ENCODE results near the gene DNAAF5.
"Not testable (repeated sequence)": the region's sequence is repeated elsewhere in the genome, so short reads cannot be mapped to it uniquely, and the experiment has no call there.

The DNAAF5 gene

GRCh38 chr7:798921-799470, 72.5 kb downstream of the DNAAF5 start:
- no peak overlapping the region for H3K4me3 ChIP-seq (ENCODE audit: control insufficient read depth, low read depth, low read length)
- DNase-seq (ENCODE audit: low read depth), result no peak
- TF ChIP-seq, protein P1, sequence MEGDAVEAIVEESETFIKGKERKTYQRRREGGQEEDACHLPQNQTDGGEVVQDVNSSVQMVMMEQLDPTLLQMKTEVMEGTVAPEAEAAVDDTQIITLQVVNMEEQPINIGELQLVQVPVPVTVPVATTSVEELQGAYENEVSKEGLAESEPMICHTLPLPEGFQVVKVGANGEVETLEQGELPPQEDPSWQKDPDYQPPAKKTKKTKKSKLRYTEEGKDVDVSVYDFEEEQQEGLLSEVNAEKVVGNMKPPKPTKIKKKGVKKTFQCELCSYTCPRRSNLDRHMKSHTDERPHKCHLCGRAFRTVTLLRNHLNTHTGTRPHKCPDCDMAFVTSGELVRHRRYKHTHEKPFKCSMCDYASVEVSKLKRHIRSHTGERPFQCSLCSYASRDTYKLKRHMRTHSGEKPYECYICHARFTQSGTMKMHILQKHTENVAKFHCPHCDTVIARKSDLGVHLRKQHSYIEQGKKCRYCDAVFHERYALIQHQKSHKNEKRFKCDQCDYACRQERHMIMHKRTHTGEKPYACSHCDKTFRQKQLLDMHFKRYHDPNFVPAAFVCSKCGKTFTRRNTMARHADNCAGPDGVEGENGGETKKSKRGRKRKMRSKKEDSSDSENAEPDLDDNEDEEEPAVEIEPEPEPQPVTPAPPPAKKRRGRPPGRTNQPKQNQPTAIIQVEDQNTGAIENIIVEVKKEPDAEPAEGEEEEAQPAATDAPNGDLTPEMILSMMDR (IDR thresholded peaks at IDR 0.05; ENCODE audit: control insufficient read depth, insufficient read depth, low read depth, low read length, missing control alignments), result no peak

DNA sequence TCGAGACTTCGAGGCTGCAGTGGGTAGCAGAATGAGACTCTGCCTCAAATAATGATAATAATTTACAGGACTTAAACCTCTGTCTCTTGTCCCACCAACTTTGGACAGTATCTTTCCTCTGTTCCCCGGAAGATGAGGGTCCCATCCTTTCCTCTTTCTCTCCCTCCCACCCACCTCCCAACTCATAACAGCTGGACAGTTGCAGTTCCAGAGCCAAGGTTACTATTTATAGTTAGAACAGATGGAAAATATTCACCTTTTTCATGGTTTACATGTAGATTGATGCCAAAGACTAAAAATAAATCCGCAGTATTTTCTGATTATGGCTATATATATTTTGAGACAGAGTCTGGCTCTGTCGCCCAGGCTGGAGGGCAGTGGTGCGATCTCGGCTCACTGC, 74.2 kb downstream of the DNAAF5 start:
- DNase-seq (ENCODE audit: low read depth), result no peak
- TF ChIP-seq, protein P1 (IDR thresholded peaks at IDR 0.05; ENCODE audit: control insufficient read depth, insufficient read depth, low read depth, low read length, missing control alignments), result no peak
- no peak overlapping the region for H3K4me3 ChIP-seq (ENCODE audit: control insufficient read depth, low read depth, low read length)

DNA sequence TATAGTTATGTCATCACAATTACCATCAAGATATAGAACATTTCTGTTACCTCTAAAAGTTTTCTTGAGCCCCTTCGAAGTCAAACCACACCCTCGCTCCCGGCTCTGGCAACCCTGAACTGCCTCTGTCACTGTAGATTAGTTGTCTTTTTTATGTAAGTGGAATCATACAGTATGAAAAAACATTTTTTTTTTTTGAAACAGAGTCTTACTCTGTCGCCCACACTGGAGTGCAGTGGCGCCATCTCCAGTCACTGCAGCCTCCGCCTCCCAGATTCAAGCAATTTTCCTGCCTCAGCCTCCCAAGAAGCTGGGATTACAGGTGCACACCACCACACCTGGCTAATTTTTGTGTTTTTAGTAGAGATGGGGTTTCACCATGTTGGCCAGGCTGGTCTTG, 74.9 kb downstream of the DNAAF5 start:
- H3K4me3 ChIP-seq (ENCODE audit: control insufficient read depth, low read depth, low read length); DNase-seq (ENCODE audit: low read depth): not testable (repeated sequence)

DNA sequence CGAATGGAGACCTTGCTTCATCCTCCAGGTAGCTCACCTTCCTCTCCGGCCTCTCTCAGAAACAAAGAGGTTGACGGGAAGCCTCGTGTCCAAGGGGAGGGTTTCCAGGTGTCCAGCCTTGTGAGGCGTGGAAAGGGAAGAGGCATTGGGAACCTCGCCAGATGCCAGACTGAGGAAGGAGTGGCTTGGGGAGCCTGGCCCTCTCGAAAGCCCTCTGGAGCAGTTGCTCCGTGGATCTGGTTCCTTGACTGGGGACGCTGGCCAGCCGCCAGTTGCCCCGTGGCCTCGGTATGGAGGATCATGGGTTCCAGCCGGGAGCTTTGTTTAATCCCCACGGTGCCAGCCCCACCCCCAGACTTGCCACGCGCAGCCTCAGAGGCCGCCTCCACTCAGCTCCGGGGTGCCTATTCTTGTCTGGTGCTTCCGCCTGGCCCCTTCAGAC, 75.5 kb downstream of the DNAAF5 start:
- no peak overlapping the region for H3K4me3 ChIP-seq (ENCODE audit: control insufficient read depth, low read depth, low read length)
- no peak for DNase-seq (ENCODE audit: low read depth)
- TF ChIP-seq, protein P1 (IDR thresholded peaks at IDR 0.05; ENCODE audit: control insufficient read depth, insufficient read depth, low read depth, low read length, missing control alignments), result no peak

GRCh38 chr7:802500-803242, 76.2 kb downstream of the DNAAF5 start:
- TF ChIP-seq, protein P1 (IDR thresholded peaks at IDR 0.05; ENCODE audit: control insufficient read depth, insufficient read depth, low read depth, low read length, missing control alignments), result no peak
- no peak overlapping the region for H3K4me3 ChIP-seq (ENCODE audit: control insufficient read depth, low read depth, low read length)
- DNase-seq (ENCODE audit: low read depth), result no peak

- no peak overlapping the region for H3K4me3 ChIP-seq (ENCODE audit: control insufficient read depth, low read depth, low read length)
- TF ChIP-seq, protein P1 (IDR thresholded peaks at IDR 0.05; ENCODE audit: control insufficient read depth, insufficient read depth, low read depth, low read length, missing control alignments), result no peak
- DNase-seq (ENCODE audit: low read depth), result no peak
These were observed 76.7 kb downstream of the DNAAF5 start for GRCh38 chr7:803243-803635.

DNA sequence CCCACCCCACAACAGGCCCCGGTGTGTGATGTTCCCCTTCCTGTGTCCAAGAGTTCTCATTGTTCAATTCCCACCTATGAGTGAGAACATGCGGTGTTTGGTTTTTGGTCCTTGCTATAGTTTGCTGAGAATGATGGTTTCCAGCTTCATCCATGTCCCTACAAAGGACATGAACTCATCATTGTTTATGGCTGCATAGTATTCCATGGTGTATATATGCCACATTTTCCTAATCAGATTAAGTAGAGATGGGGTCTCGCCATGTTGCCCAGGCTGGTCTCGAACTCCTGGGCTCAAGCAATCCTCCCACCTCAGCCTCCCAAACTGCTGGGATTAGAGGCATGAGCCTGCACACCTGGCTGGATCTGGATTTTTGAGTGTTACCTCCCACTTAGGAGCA, 77.3 kb downstream of the DNAAF5 start:
- H3K4me3 ChIP-seq (ENCODE audit: control insufficient read depth, low read depth, low read length); DNase-seq (ENCODE audit: low read depth): not testable (repeated sequence)
